Measurements from ENCODE around the gene SERPINF2.
"Not testable (repeated sequence)": the region's sequence is repeated elsewhere in the genome, so short reads cannot be mapped to it uniquely, and the experiment has no call there.

The SERPINF2 gene

GRCh38 chr17:1733759-1734158 lies 8.9 kb upstream of the SERPINF2 start:
- H3K4me3 ChIP-seq (ENCODE audit: low read depth, low read length): no peak overlapping the region

GRCh38 chr17:1735418-1735817 lies 7.3 kb upstream of the SERPINF2 start:
- H3K4me3 ChIP-seq (ENCODE audit: low read depth, low read length): no peak overlapping the region

- no peak overlapping the region for H3K4me3 ChIP-seq (ENCODE audit: low read depth, low read length)
Observed at GRCh38 chr17:1735834-1736347, 6.8 kb upstream of the SERPINF2 start.

- no peak overlapping the region for H3K4me3 ChIP-seq (ENCODE audit: low read depth, low read length)
Observed at GRCh38 chr17:1736348-1737281, 6.1 kb upstream of the SERPINF2 start.

- H3K4me3 ChIP-seq (ENCODE audit: low read depth, low read length): no peak overlapping the region
Observed at GRCh38 chr17:1737531-1738291, 5.0 kb upstream of the SERPINF2 start.

- not testable (repeated sequence) for H3K4me3 ChIP-seq (ENCODE audit: low read depth, low read length)
Observed at GRCh38 chr17:1741899-1742298, 772 bp upstream of the SERPINF2 start.

- H3K4me3 ChIP-seq (ENCODE audit: low read depth, low read length): no peak overlapping the region
Observed at GRCh38 chr17:1743088-1743439, 393 bp downstream of the SERPINF2 start.

- H3K4me3 ChIP-seq (ENCODE audit: low read depth, low read length): no peak overlapping the region
Observed at GRCh38 chr17:1744551-1745512, 2.2 kb downstream of the SERPINF2 start.

- no peak overlapping the region for H3K4me3 ChIP-seq (ENCODE audit: low read depth, low read length)
Observed at GRCh38 chr17:1745513-1746020, 2.9 kb downstream of the SERPINF2 start.

GRCh38 chr17:1746975-1747543 lies 4.4 kb downstream of the SERPINF2 start:
- H3K4me3 ChIP-seq (ENCODE audit: low read depth, low read length): no peak overlapping the region

GRCh38 chr17:1750628-1751027 lies 8.0 kb downstream of the SERPINF2 start:
- no peak overlapping the region for H3K4me3 ChIP-seq (ENCODE audit: low read depth, low read length)

- no peak overlapping the region for H3K4me3 ChIP-seq (ENCODE audit: low read depth, low read length)
Observed at GRCh38 chr17:1752425-1753262, 10.0 kb downstream of the SERPINF2 start.

GRCh38 chr17:1753767-1754429 lies 11.2 kb downstream of the SERPINF2 start:
- no peak overlapping the region for H3K4me3 ChIP-seq (ENCODE audit: low read depth, low read length)

- no peak overlapping the region for H3K4me3 ChIP-seq (ENCODE audit: low read depth, low read length)
Observed at GRCh38 chr17:1754430-1755112, 11.9 kb downstream of the SERPINF2 start.

GRCh38 chr17:1755252-1755826 lies 12.7 kb downstream of the SERPINF2 start:
- H3K4me3 ChIP-seq (ENCODE audit: low read depth, low read length): no peak overlapping the region

- no peak overlapping the region for H3K4me3 ChIP-seq (ENCODE audit: low read depth, low read length)
Observed at GRCh38 chr17:1755827-1756262, 13.2 kb downstream of the SERPINF2 start.

- H3K4me3 ChIP-seq (ENCODE audit: low read depth, low read length): no peak overlapping the region
Observed at GRCh38 chr17:1758807-1759206, 16.1 kb downstream of the SERPINF2 start.

- no peak overlapping the region for H3K4me3 ChIP-seq (ENCODE audit: low read depth, low read length)
Observed at GRCh38 chr17:1759529-1759928, 16.9 kb downstream of the SERPINF2 start.

Measured in iPS-11a (cell line).